AG09309 (cell line): ENCODE data around the gene DTHD1.

ENCODE experiments used
- DNase-seq: peaks from one replicate; pipeline ENCODE4 v3.0.0-alpha.2; 2010; ENCODE audit warnings: low read depth
- H3K4me3 ChIP-seq: 2 replicates; pipeline ENCODE4 v1.5.1; 2011; ENCODE audit warnings: mild to moderate bottlenecking, low read depth, low read length, moderate library complexity; ENCODE audit not compliant: control insufficient read depth
- TF ChIP-seq, protein P1 (sequence below): IDR thresholded peaks from 2 replicates; pipeline ENCODE4 v1.5.1; 2011; ENCODE audit warnings: mild to moderate bottlenecking, low read depth, low read length, inconsistent platforms; ENCODE audit not compliant: insufficient read depth, control insufficient read depth; ENCODE audit errors: missing control alignments

DTHD1 gene

DNA sequence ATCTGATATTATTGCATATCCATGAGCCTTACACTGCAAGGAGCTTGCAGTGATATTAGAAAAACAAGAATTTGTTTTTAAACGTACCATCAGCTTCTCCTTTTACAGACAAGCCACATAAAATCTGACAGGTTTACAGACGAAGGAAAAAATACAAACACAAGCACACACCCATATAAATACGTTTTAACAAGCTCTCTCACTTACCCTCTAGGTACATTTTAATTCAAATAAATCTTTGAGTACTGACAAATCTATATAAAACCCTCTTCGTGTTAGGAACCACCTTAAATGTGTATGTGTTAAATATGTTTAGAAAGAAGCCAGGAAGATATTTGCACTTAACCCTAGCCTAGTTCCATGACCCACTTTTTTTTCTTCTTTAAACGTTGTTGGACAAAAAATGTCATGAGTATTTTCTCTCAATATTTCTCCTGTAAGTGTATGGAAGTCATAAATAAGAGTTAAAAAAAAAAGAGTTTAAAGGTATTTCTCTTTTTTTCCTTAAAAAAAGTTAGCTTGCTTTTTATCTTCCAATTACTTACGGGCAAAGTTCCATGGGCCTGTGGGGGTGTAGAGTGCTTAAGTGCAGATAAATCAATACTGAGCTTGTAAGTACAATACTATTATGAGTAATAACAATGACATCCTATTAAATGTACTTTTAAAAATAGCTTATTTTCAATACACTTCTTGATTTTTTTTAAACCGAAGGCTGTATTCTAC lies 38.6 kb upstream of the DTHD1 start:
- no peak for DNase-seq
- TF ChIP-seq, protein P1, sequence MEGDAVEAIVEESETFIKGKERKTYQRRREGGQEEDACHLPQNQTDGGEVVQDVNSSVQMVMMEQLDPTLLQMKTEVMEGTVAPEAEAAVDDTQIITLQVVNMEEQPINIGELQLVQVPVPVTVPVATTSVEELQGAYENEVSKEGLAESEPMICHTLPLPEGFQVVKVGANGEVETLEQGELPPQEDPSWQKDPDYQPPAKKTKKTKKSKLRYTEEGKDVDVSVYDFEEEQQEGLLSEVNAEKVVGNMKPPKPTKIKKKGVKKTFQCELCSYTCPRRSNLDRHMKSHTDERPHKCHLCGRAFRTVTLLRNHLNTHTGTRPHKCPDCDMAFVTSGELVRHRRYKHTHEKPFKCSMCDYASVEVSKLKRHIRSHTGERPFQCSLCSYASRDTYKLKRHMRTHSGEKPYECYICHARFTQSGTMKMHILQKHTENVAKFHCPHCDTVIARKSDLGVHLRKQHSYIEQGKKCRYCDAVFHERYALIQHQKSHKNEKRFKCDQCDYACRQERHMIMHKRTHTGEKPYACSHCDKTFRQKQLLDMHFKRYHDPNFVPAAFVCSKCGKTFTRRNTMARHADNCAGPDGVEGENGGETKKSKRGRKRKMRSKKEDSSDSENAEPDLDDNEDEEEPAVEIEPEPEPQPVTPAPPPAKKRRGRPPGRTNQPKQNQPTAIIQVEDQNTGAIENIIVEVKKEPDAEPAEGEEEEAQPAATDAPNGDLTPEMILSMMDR = no peak
- H3K4me3 ChIP-seq = no peak overlapping the region

GRCh38 chr4:36243355-36244256 lies 37.8 kb upstream of the DTHD1 start:
- no peak for DNase-seq
- TF ChIP-seq, protein P1 = no peak
- peak overlapping the region; percentile 23 for H3K4me3 ChIP-seq

- TF ChIP-seq, protein P1 = no peak
- H3K4me3 ChIP-seq = peak within 1 kb of the TSS; percentile 23
- no peak for DNase-seq
Observed at GRCh38 chr4:36244257-36245082, 36.9 kb upstream of the DTHD1 start, which contains the start of gene ARAP2. Gene ARAP2 (minus strand): TSS chr4:36244514. CDS start chr4:36229486, 15,028 bp downstream.

- no peak for DNase-seq
- TF ChIP-seq, protein P1 = no peak
- no peak overlapping the region for H3K4me3 ChIP-seq
Observed at GRCh38 chr4:36249610-36250009, 31.8 kb upstream of the DTHD1 start.

GRCh38 chr4:36251983-36252382 lies 29.4 kb upstream of the DTHD1 start:
- DNase-seq = no peak
- H3K4me3 ChIP-seq = no peak overlapping the region
- TF ChIP-seq, protein P1 = no peak

GRCh38 chr4:36254371-36254770 lies 27.0 kb upstream of the DTHD1 start:
- TF ChIP-seq, protein P1 = no peak
- H3K4me3 ChIP-seq = no peak overlapping the region
- no peak for DNase-seq
